Measurements from ENCODE around the gene CLEC1B.

- TF ChIP-seq, protein P1, sequence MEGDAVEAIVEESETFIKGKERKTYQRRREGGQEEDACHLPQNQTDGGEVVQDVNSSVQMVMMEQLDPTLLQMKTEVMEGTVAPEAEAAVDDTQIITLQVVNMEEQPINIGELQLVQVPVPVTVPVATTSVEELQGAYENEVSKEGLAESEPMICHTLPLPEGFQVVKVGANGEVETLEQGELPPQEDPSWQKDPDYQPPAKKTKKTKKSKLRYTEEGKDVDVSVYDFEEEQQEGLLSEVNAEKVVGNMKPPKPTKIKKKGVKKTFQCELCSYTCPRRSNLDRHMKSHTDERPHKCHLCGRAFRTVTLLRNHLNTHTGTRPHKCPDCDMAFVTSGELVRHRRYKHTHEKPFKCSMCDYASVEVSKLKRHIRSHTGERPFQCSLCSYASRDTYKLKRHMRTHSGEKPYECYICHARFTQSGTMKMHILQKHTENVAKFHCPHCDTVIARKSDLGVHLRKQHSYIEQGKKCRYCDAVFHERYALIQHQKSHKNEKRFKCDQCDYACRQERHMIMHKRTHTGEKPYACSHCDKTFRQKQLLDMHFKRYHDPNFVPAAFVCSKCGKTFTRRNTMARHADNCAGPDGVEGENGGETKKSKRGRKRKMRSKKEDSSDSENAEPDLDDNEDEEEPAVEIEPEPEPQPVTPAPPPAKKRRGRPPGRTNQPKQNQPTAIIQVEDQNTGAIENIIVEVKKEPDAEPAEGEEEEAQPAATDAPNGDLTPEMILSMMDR (conservative IDR thresholded peaks at IDR 0.05; ENCODE audit: low read depth, low read length): no peak
- no peak for TF ChIP-seq POLR2A (IDR thresholded peaks at IDR 0.05; ENCODE audit: low read depth, low read length)
- TF ChIP-seq RFX5 (IDR thresholded peaks at IDR 0.05; ENCODE audit: low read depth, low read length): no peak
- TF ChIP-seq BHLHE40 (IDR thresholded peaks at IDR 0.05; ENCODE audit: low read depth, low read length): no peak
- TF ChIP-seq SMC3 (IDR thresholded peaks at IDR 0.05; ENCODE audit: low read depth, low read length): no peak
- no peak for TF ChIP-seq MXI1 (IDR thresholded peaks at IDR 0.05; ENCODE audit: borderline replicate concordance, low read depth, low read length)
- TF ChIP-seq USF2 (IDR thresholded peaks at IDR 0.05; ENCODE audit: low read depth, low read length): no peak
- no peak for TF ChIP-seq CEBPB (IDR thresholded peaks at IDR 0.05; ENCODE audit: low read depth, low read length)
- no peak for TF ChIP-seq RAD21 (IDR thresholded peaks at IDR 0.05; ENCODE audit: low read length)
- TF ChIP-seq RCOR1 (IDR thresholded peaks at IDR 0.05; ENCODE audit: insufficient replicate concordance, low read length): no peak
- TF ChIP-seq MAZ (IDR thresholded peaks at IDR 0.05; ENCODE audit: borderline replicate concordance, low read depth, low read length): no peak
- TF ChIP-seq NFE2L2 (IDR thresholded peaks at IDR 0.05; ENCODE audit: low read depth, low read length): no peak
Observed at GRCh38 chr12:9961901-9962300, 37.0 kb downstream of the CLEC1B start.
